Tibial nerve (tissue), 3 donors: ENCODE data around the gene OR1E1.

ENCODE experiments used
- CTCF ChIP-seq, 5 experiments: fragments of 200-600 bp in 3 of 5; fragments of 450-650 bp in 2 of 5; sonication (generic) in 3 of 5; IDR thresholded peaks; one replicate each; pipeline ENCODE4 v1.5.1; 2016 to 2019; ENCODE audit warnings: antibody characterized with exemption in 5 of 5, mild to moderate bottlenecking in 3 of 5, moderate library complexity in 2 of 5
- POLR2A ChIP-seq, 2 donors: fragments of 450-650 bp; IDR thresholded peaks; one replicate each; pipeline ENCODE4 v1.6.1; 2017; ENCODE audit warnings: antibody characterized with exemption in 2 of 2, mild to moderate bottlenecking in 2 of 2, moderate library complexity in 2 of 2

- TF ChIP-seq POLR2A (IDR thresholded peaks at IDR 0.05), result no peak
- TF ChIP-seq CTCF (IDR thresholded peaks at IDR 0.05), result no peak
Observed at GRCh38 chr17:3378321-3378720, 19.9 kb downstream of the OR1E1 start.
